Right atrium auricular region (tissue), 2 donors: ENCODE results near the gene PVALEF. TPM values are rescaled to one million over a fixed set of nuclear protein-coding genes. Genes with fewer than 3 reads are reported as not detected.
A peak's percentile ranks its signal among the peaks of the same experiment; 100 is the strongest.

Source experiments
- DNase-seq: peaks from one replicate; pipeline ENCODE4 v3.0.0-alpha.2; 2019; ENCODE audit warnings: low spot score
- H3K27ac ChIP-seq, 2 donors: fragments of 200-600 bp; sonication (generic); 1 replicate in 1 of 2; 2 replicates in 1 of 2; pipeline ENCODE4 v1.5.1; 2016 to 2019
- H3K27me3 ChIP-seq, 2 donors: fragments of 200-600 bp; sonication (generic); one replicate each; pipeline versions ENCODE4 v1.5.1 to v1.6.0; 2017 to 2019
- H3K36me3 ChIP-seq: fragments of 200-600 bp; sonication (generic); one replicate; pipeline ENCODE4 v1.5.1; 2016
- H3K4me1 ChIP-seq, 2 donors: fragments of 200-600 bp; sonication (generic); one replicate each; pipeline versions ENCODE4 v1.5.1 to v1.6.0; 2017 to 2019
- H3K4me3 ChIP-seq, 2 donors: fragments of 200-600 bp; sonication (generic); 1 replicate in 1 of 2; 2 replicates in 1 of 2; pipeline ENCODE4 v1.5.1; 2017 to 2019; ENCODE audit warnings: mild to moderate bottlenecking in 1 of 2, moderate library complexity in 1 of 2
- H3K9me3 ChIP-seq, 2 donors: fragments of 200-600 bp; sonication (generic); one replicate each; pipeline ENCODE4 v1.5.1; 2019
- total RNA-seq, 2 donors: library from RNA; depleted of rRNA; stranded (reverse); fragments of >200 nt; gene quantifications; one replicate each; pipeline ENCODE4 v1.1.0, GENCODE V29; 2016
- TF ChIP-seq, protein P1 (sequence below), 2 donors: fragments of 200-600 bp; sonication (generic); IDR thresholded peaks; one replicate each; pipeline ENCODE4 v1.5.1; 2019; ENCODE audit warnings: antibody characterized with exemption in 2 of 2

The PVALEF gene
- total RNA-seq, 2 donors from 2014 or later: not detected

DNA sequence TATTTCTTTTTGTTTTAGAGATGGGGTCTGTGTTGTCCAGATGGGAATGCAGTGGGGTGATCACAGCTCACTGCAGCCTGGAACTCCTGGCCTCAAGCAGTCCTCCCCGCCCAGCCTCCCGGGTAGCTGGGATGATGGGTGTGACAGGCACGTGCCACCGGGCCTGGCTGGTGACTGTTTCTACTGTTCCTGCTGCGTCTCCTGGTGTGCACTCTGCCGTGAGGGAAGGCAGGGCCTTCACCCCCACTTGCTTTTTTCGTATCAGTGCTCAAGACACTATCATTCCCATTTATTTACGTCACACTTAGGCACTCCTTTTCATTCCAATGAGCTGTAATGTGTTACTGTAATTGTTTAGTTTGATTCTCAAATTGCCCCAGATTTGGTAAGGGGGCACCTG is 25.3 kb upstream of the PVALEF start:
- DNase-seq: no peak
- Histone ChIP-seq H3K27ac (no peak overlapping the region), H3K27me3 (no peaks in the 10 kb centered on the region), H3K4me3 (no peak overlapping the region), H3K4me1 (peaks cover 0 to 9% of the 10 kb centered on the region in 2 donors), H3K9me3 (no peaks in the 10 kb centered on the region), H3K36me3 (no peaks in the 10 kb centered on the region)
- TF ChIP-seq, protein P1, sequence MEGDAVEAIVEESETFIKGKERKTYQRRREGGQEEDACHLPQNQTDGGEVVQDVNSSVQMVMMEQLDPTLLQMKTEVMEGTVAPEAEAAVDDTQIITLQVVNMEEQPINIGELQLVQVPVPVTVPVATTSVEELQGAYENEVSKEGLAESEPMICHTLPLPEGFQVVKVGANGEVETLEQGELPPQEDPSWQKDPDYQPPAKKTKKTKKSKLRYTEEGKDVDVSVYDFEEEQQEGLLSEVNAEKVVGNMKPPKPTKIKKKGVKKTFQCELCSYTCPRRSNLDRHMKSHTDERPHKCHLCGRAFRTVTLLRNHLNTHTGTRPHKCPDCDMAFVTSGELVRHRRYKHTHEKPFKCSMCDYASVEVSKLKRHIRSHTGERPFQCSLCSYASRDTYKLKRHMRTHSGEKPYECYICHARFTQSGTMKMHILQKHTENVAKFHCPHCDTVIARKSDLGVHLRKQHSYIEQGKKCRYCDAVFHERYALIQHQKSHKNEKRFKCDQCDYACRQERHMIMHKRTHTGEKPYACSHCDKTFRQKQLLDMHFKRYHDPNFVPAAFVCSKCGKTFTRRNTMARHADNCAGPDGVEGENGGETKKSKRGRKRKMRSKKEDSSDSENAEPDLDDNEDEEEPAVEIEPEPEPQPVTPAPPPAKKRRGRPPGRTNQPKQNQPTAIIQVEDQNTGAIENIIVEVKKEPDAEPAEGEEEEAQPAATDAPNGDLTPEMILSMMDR (IDR thresholded peaks at IDR 0.05): no peak

DNA sequence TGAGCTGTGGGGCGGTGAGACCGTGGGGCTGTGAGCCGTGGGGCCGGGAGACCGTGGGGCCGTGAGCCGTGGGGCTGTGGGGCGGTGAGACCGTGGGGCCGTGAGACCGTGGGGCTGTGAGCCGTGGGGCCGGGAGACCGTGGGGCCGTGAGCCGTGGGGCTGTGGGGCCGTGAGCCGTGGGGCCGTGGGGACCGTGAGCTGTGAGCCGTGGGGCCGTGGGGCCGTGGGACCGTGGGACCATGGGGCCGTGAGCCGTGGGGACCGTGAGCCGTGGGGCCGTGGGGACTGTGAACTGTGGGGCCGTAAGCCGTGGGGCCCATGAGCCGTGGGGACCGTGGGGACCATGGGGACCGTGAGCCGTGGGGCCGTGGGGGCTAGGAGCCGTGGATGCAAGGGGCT is 24.6 kb upstream of the PVALEF start:
- no peak overlapping the region for H3K27ac ChIP-seq
- H3K4me3 ChIP-seq: no peak overlapping the region
- DNase-seq: no peak
- no peaks in the 10 kb centered on the region for H3K9me3 ChIP-seq
- H3K4me1 ChIP-seq: peaks cover 0 to 9% of the 10 kb centered on the region in 2 donors
- no peaks in the 10 kb centered on the region for H3K36me3 ChIP-seq
- H3K27me3 ChIP-seq: no peaks in the 10 kb centered on the region
- TF ChIP-seq, protein P1 (IDR thresholded peaks at IDR 0.05): no peak

- DNase-seq: peak; percentile 78
- TF ChIP-seq, protein P1 (IDR thresholded peaks at IDR 0.05): peak; percentile 69 to 80
- H3K27ac ChIP-seq: no peak overlapping the region
- H3K36me3 ChIP-seq: no peaks in the 10 kb centered on the region
- H3K4me1 ChIP-seq: peaks cover 0 to 9% of the 10 kb centered on the region in 2 donors
- H3K4me3 ChIP-seq: no peak overlapping the region
- H3K27me3 ChIP-seq: no peaks in the 10 kb centered on the region
- H3K9me3 ChIP-seq: no peaks in the 10 kb centered on the region
Measured at GRCh38 chr17:81142301-81143199, 22.8 kb upstream of the PVALEF start.

- TF ChIP-seq, protein P1 (IDR thresholded peaks at IDR 0.05): no peak
- DNase-seq: no peak
- Histone ChIP-seq H3K4me3 (no peak overlapping the region), H3K4me1 (peaks cover 0 to 9% of the 10 kb centered on the region in 2 donors), H3K27ac (no peak overlapping the region), H3K27me3 (no peaks in the 10 kb centered on the region), H3K36me3 (no peaks in the 10 kb centered on the region), H3K9me3 (no peaks in the 10 kb centered on the region)
Measured at GRCh38 chr17:81143200-81143527, 22.1 kb upstream of the PVALEF start.

- no peak overlapping the region for H3K4me3 ChIP-seq
- H3K27ac ChIP-seq: no peak overlapping the region
- DNase-seq: no peak
- no peaks in the 10 kb centered on the region for H3K36me3 ChIP-seq
- no peaks in the 10 kb centered on the region for H3K9me3 ChIP-seq
- TF ChIP-seq, protein P1 (IDR thresholded peaks at IDR 0.05): no peak
- H3K27me3 ChIP-seq: no peaks in the 10 kb centered on the region
- H3K4me1 ChIP-seq: peaks cover 0 to 9% of the 10 kb centered on the region in 2 donors
Measured at GRCh38 chr17:81143717-81144422, 21.4 kb upstream of the PVALEF start.
